Stimulated activated CD4-positive, alpha-beta T cell treated with anti-CD3 and anti-CD28 coated beads, Interleukin-2, amount 100 ng/mL, for 4 hours (primary cell): ENCODE measurements around the gene CAMK1D.
"Not testable (repeated sequence)": the region's sequence is repeated elsewhere in the genome, so short reads cannot be mapped to it uniquely, and the experiment has no call there.

Source experiments
- DNase-seq: peaks from one replicate; pipeline ENCODE4 v3.0.0-alpha.2; 2020; ENCODE audit warnings: low read depth

CAMK1D gene

DNA sequence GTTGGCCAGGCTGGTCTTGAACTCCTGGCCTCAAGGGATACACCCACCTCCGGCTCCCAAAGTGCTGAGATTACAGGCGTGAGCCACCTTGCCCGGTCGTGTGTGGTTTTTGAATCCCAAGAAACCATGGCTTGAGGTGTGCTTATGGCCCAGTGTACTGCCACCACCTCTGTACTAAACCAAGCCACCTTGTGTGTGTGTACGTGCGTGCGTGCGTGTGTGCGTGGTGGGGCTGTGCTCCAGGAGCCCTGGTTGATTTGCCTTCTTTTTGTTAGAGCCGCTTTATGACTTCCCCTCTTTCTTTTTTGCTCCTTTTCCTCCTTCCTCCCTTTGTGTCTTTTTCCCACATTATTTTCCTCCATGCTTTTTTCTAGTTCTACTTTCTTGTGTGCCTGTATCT is 121.4 kb downstream of the CAMK1D start:
- DNase-seq = no peak

GRCh38 chr10:12471135-12471534 is 121.8 kb downstream of the CAMK1D start:
- DNase-seq = no peak

DNA sequence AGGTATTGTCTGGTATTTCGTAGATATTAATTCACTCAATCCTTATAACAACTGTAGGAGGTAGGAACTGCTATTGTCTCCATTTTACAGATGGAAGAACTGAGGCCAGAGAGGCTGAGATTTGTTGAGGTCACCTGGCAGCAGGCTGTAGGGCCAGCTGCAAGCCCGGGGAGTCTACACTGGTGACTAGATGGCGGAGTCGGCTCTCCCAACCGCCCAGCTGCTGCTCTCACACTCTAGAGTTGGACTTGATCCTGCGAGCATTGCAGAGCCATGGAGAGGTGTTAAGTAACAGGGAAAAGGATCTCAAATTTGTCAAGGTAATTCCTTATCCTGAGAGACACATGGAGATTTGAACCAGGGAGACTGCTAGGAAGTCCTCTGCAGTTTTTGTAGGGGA is 124.1 kb downstream of the CAMK1D start:
- DNase-seq = no peak

GRCh38 chr10:12474727-12475412 is 125.5 kb downstream of the CAMK1D start:
- DNase-seq = no peak

DNA sequence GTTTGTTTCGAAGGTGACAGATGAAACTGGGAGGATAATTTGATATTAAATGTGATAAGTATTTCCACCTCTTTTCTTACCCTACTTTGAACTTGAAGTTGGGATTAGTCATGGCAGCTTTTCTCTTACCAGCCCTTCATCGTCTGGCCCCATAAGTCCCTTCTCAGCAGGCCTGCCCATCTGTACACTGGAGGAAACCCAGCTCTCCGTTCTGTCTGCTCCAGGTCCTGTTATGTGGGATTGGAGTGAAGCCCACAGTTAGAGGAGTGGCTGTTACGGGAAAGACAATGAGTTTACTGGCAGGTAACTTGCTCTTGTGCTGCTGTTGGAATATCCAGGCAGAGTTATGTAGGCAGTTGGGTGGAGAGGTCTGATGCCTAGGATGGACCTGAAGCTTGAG is 127.3 kb downstream of the CAMK1D start:
- DNase-seq = no peak

GRCh38 chr10:12479437-12479844 is 130.1 kb downstream of the CAMK1D start:
- DNase-seq = no peak

DNA sequence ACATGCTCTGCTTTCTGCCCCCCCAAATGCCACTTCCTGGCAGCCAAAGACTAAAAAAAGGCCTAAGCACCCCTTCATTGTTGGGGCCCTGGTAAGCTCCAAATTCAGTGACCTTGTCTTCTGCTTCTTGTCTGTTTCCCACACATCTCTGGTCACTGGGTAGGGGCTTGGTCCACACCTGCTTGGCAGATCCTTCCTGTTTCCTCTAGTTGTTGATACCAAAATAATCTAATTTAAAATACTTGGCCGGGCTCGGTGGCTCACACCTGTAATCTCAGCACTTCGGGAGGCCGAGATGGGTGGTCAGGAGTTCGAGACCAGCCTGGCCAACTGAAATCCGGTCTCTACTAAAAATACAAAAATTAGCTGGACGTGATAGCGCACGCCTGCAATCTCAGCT is 130.6 kb downstream of the CAMK1D start:
- DNase-seq = no peak

DNA sequence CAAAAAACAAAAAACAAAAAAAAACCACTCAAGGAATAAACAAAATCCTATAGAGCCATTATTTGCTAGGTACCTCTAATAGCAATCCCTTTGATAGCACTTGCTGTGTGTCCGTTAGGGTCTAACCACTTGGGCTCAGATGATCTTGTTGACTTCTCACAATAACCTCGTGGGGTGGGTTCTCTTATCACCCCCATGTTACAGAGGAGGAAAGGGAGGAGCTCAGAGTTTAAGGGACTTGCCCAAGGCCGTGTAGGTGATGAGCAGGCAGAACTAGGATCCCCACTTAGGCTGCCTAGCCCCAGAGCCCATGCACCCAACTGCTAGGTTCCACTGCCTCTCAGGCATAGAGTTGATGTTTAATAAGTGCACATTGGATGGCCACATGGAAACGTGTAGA is 131.1 kb downstream of the CAMK1D start:
- DNase-seq = no peak

GRCh38 chr10:12481924-12482323 is 132.6 kb downstream of the CAMK1D start:
- no peak for DNase-seq

DNA sequence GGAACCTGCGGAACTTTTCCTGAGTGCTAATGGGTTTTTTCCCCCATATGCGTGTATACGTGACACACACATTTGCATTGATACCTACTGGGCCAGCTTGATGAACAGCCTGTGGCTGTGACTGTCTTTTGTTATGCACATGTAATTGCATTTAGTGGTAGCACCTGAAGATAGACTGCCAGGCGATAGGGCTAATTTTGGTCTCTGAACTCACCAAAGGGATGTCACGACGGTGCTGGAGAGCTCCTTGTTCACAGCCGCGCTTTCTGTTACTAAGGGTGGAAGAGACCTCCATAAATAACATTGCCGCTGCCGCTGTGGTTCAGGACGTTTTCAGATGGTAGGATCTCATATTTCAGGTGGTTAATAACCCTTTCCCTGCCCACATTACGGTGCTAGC is 133.2 kb downstream of the CAMK1D start:
- no peak for DNase-seq

DNA sequence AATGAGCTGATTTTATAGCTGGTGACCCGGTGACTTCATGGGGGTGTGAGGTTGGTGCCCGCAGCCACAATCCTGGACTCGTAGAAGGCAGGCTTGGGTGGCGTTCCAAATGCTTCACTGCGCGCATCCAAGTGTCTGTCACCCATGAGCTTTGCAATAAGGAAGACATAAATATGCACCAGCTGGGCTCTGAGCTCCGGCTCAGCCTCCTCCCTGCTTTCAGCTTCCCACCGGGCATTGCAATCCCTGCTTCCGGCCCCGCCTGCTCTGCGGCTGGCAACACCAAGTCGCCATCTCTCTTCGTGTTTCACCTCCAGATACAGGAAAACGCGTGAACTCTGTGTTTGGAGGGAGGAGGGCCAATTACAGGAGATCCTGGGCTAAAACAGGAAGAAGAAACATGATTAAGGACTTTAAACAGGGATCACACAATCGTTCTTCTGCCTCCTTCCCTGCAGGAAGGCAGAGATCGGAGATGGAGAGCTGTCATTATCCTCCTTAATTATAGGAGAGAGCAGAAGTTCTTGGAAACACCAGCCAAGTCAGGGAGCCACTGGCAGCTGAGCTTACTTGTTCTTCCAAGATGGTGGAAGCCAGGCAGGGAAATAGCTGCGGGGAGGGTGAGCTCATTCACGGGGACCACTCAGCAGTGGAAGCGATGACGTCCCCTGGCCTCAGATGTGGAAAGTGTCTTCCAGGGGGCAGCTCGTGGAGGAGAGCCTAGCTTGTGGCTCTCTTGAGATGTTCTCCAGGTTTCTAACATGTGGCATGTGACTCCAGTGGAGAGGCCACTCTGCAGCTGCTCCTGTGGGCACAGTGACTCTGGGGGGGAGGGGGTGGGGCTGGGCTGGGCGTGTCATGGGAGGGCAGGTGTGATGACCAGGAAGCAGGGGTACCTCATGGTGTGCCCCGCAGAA is 134.9 kb downstream of the CAMK1D start:
- DNase-seq = no peak

- DNase-seq = peak; percentile 7
Observed at GRCh38 chr10:12484941-12485805, 135.8 kb downstream of the CAMK1D start.

GRCh38 chr10:12487366-12487765 is 138.0 kb downstream of the CAMK1D start:
- no peak for DNase-seq

DNA sequence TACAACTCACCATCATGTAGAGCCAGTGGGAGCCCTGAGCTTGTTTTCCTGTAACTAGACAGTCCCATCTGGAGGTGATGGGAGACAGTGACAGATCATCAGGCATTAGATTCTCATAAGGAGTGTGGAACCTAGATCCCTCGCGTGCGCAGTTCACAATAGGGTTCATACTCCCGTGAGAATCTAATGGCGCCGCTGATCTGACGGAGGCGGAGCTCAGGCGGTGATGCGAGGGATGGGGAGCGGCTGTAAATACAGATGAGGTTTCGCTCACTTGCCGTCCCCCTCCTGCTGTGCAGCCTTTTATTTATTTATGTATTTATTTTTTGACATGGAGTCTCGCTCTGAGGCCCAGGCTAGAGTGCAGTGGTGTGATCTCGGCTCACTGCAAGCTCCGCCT is 139.3 kb downstream of the CAMK1D start:
- no peak for DNase-seq

GRCh38 chr10:12489357-12489756 is 140.0 kb downstream of the CAMK1D start:
- no peak for DNase-seq

- no peak for DNase-seq
Observed at GRCh38 chr10:12489806-12490205, 140.5 kb downstream of the CAMK1D start.

DNA sequence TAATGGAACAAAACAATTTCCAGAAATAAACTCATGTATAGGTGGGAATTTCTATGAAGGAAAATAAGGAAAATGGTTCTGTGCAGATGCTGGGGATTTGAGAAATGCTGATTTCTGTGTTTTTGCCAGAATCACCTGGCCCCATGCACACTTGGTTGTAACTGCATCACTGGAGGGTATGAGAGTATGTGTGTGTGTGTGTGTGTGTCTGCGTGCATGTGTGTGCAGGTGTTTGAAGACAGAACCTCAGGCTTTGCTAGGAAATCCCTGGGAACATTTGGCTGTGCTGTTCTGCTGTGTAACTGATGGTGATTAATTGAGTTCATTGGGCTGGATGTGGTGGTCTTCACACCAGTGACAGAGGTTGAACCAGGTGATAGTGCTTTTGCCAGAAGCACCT is 141.6 kb downstream of the CAMK1D start:
- DNase-seq = no peak

DNA sequence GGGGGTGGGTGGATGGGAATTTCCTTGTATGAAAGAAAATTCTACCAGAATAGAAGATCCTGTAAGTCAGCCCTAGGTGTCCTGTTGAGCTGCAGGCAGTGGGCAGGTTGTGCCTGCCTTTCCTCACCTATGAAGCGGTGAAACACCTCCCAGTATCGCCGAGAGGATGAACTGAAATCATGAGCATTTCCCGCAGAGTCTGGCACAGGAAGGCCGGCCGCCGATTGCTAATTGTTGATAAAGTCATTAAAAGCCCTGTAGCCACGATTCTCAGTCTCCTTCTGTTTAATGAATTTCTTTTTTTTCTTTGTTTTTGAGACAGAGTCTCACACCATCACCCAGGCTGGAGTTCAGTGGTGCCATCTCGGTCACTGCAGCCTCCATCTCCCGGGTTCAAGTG is 142.1 kb downstream of the CAMK1D start:
- DNase-seq = no peak

- DNase-seq = no peak
Observed at GRCh38 chr10:12492016-12492415, 142.7 kb downstream of the CAMK1D start.

GRCh38 chr10:12497046-12497445 is 147.7 kb downstream of the CAMK1D start:
- DNase-seq = not testable (repeated sequence)

DNA sequence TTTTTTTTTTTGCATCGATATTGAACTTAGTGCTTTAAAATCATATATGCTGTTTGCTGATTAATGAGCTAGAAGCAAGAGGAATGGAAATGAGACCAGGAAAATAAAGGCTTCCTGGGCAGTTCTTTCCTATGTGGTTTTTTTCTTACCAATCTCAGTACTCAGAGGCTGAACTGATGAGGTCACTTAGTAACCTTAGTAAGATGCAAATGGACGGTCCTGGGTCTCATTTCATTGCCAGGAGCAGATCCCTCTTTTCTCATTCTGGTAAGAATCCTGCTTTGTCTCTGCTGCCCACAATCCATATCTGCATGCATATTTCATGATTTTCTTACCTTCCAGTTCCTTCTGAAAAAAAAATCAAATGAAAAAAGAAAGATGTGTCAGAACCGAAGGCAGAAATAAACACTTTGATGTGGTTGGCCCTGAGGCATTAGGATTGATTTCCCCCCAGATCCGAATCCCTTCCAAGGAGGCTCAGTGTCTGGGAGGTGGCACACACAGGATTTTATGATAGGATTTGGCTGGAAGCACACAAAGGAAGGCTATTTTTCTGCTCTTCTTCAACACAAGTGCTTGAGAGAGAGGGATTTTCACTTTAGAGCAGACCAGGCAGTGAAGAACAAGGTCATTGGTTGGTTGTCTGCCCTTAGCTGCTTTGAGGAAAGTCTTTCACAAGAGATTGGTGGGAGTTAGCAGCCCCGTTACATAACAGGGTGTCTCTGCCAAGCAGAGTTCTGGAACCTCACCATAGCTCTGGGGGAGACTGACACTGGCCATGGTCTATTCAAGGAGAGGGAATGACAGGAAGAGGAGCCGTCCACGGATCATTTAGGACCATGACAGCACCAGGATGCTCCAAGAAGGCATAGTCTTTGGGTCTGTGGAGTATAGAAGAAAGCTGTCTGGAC is 150.0 kb downstream of the CAMK1D start:
- no peak for DNase-seq
